Measurements from ENCODE around the gene MARK4.

DNA sequence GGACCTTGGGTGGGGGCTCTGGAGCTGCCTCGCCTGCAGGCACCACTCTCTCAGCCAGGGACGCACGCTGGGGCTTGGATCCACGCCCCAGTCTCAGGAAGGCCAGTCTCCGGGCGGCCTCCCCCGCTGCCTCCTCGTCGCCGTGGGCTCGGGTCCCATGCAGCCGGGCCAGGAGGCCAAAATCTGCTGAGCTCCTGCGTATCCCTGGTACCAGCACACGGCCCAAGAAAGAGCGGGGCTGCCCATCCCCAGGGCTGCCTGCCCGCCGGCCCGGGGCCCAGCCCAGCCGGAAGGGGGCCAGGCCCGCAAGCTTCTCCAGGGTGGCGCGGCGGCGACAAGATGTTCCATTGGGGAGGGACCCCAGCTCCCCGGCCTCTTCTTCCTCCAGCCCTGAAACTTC lies 12.5 kb upstream of the MARK4 start:
- TF ChIP-seq, protein P1, sequence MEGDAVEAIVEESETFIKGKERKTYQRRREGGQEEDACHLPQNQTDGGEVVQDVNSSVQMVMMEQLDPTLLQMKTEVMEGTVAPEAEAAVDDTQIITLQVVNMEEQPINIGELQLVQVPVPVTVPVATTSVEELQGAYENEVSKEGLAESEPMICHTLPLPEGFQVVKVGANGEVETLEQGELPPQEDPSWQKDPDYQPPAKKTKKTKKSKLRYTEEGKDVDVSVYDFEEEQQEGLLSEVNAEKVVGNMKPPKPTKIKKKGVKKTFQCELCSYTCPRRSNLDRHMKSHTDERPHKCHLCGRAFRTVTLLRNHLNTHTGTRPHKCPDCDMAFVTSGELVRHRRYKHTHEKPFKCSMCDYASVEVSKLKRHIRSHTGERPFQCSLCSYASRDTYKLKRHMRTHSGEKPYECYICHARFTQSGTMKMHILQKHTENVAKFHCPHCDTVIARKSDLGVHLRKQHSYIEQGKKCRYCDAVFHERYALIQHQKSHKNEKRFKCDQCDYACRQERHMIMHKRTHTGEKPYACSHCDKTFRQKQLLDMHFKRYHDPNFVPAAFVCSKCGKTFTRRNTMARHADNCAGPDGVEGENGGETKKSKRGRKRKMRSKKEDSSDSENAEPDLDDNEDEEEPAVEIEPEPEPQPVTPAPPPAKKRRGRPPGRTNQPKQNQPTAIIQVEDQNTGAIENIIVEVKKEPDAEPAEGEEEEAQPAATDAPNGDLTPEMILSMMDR (IDR thresholded peaks at IDR 0.05): no peak
- TF ChIP-seq POLR2A (IDR thresholded peaks at IDR 0.05): no peak
- no peak for TF ChIP-seq POLR2AphosphoS5 (IDR thresholded peaks at IDR 0.05; ENCODE audit: insufficient read depth in 1 of 2, low read depth in 1 of 2)
